GM21786 (cell line): ENCODE data around the gene STAT2.

Experiments used
- ATAC-seq: cut with Tn5 transposase; IDR thresholded peaks from one replicate; pipeline ENCODE4 v1.9.1; 2021; ENCODE audit not compliant: unreplicated experiment

STAT2 gene

GRCh38 chr12:56297400-56297799, 62.5 kb downstream of the STAT2 start:
- ATAC-seq: no peak

DNA sequence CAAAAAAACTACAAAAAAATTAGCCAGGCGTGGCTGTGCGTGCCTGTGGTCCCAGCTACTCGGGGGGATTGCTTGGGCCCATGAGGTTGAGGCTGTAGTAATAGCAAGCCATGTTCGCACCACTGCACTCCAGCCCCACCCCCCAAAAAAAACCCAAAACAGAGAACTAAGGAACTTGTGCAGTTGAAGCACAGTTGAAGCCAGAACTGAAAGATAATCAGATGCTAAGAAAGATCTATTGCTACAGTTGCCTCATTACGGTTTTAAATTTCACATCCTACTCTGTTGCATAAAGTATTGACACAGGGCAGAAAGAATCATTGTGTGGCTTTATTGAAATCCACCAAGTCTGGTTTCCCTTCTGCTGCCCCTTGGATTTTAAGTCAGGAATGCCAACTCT, 63.6 kb downstream of the STAT2 start:
- ATAC-seq: no peak

- ATAC-seq: no peak
Measured at GRCh38 chr12:56293795-56294194, 66.1 kb downstream of the STAT2 start.
